GM12872 (cell line): ENCODE results near the gene KCNH2.
A peak's percentile ranks its signal among the peaks of the same experiment; 100 is the strongest.

ENCODE experiments used
- TF ChIP-seq, protein P1 (sequence below): IDR thresholded peaks from 3 replicates; pipeline ENCODE4 v1.5.1; 2011; ENCODE audit warnings: low read depth, mild to moderate bottlenecking, low read length, moderate library complexity; ENCODE audit not compliant: insufficient read depth

Gene KCNH2

DNA sequence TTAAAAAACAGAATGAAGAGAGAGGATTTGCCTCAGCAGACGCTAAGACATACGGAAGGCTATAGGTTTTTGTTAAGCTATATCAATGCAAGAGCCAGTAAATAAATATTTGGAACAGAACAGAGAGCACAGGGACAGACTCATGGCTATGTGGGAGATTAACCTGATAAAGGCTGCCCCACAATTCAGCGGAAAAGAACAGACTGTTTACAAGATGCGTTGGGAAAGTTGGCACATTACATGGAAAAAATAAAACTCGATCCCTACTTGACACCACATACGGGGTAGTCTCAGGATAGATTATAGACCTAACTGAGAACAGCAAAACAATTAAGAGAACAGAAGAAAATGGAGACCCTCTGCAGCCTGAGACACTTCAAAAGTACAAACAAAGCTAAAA lies 10.8 kb downstream of the KCNH2 start:
- TF ChIP-seq, protein P1, sequence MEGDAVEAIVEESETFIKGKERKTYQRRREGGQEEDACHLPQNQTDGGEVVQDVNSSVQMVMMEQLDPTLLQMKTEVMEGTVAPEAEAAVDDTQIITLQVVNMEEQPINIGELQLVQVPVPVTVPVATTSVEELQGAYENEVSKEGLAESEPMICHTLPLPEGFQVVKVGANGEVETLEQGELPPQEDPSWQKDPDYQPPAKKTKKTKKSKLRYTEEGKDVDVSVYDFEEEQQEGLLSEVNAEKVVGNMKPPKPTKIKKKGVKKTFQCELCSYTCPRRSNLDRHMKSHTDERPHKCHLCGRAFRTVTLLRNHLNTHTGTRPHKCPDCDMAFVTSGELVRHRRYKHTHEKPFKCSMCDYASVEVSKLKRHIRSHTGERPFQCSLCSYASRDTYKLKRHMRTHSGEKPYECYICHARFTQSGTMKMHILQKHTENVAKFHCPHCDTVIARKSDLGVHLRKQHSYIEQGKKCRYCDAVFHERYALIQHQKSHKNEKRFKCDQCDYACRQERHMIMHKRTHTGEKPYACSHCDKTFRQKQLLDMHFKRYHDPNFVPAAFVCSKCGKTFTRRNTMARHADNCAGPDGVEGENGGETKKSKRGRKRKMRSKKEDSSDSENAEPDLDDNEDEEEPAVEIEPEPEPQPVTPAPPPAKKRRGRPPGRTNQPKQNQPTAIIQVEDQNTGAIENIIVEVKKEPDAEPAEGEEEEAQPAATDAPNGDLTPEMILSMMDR, result no peak

DNA sequence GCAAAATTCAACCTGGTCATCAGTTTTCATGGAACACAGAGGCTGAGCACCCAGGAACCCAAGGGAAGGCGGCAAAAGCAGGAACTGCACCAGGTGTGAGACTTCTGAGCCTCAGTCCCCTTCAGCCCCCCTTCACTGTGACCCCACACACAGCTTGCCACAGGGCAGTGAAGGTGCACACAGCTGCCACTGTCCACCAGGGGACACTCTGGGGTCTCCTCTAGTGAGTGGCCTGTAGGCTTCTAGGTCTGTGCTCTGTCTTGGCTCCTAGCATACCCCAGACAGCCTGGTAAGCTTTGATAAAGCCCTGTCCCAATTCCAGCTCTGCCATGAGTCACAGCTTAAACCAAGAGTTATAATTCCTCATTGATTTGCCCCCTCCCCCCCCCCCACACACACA lies 12.1 kb downstream of the KCNH2 start:
- TF ChIP-seq, protein P1, result no peak

DNA sequence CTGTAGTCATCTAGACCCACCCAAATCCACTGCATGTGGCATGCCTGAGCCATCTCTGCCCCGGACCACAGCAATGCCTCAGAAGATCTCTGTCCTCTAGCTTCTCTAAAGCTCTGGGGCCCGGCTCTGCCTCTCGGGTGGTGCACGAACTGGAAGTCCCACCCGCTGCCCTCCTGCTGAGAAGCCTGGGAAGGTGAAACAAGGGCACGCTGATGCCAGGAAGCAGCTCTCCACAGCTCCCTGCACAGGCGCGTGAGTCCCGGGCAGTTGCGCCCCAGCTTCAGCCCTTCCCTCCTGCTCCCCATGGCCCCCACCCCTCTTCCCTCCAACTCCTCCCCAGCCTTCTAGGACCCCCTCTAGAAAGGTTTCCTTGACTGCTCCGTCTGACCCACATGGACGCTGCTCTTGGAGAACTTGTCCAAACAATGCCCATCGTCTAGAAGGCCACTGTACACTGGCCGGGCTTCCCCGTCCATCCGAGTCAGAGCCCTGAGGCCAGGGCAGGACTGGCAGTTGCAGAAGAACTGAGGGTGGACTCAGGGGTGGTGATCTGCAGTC lies 12.8 kb downstream of the KCNH2 start:
- TF ChIP-seq, protein P1, result no peak

DNA sequence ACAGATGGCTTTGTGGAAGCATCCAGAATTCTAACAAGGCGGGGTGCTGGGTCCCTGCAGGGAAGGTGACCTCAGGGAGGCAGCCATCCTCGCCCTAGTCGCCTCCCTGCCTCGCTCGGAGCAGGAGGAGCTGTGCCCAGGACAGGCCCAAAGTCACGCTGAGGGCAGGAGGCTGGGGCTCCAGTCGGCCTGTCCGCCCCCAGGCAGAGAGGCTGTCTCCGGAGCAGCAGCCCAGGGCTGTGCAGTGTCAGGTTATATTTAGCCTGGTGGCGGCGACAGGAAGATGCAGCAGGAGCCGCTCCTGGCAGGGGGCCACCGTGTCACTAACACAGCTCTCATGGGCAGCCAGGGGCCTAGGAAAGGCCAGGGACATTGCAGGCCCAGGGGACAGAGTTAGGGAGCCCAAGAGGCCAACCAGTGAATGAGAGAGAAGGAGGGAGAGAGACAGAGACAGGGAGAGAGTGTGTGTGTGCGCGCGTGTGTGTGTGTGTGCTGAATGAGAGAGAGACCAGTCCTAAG lies 13.5 kb downstream of the KCNH2 start:
- TF ChIP-seq, protein P1, result no peak

GRCh38 chr7:150963707-150964559 lies 14.2 kb downstream of the KCNH2 start:
- TF ChIP-seq, protein P1, result no peak

DNA sequence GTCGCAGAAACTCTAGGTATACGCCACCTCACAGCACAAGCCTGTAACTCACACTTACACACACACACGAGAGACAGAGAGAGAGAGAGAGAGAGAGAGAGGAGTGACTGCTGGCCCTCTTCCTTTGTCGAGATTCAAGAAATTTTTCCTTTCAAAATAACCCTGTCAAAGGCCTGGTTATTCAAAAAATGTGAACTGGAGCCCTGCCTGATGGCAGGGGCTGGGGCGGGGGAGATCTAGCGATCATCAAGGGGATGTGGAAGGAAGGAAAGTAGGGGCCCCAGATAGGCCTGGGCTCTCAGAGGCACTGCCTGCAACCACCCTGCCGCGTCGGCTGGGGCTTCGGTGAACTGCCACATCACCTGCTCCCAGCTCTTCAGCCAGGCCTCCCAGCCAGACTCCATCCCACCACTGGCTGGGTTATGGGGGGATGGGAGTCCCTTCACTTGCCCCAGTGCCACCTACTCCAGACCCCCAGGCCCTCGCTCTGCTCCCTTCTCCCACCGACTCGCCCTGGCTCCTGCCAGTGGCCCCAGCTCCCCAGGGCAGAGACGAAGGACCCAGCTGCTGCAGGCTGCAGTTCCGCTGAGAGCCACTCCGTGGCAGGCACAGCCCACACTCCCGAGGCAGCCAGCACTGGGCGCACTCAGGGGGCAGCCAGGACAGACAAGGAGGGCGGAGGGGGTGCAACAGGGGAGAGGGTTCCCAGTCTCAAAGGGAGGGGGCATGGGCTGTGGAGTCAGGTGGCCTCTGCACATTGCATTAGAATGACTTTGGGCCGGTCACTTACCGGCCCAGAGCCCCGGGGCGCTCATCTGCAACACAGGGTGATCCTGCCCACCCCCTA lies 15.3 kb downstream of the KCNH2 start:
- TF ChIP-seq, protein P1, result peak; percentile 92

DNA sequence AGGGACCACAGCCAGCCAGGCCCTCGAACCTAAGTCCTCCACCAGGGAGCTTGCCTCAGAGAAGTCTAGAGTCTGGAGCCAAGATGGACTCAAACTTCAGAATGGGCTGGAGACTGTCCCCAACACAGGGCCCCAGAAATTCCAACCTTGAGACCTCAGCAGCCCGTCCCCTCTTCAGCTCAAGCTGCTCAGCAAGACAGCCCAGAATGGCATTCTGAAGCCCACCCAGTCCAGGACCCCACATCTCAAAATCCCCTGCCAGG lies 15.9 kb downstream of the KCNH2 start:
- TF ChIP-seq, protein P1, result no peak
